Panc1 (cell line): ENCODE measurements around the gene KCNAB2.

ENCODE experiments used
- CTCF ChIP-seq: fragments of 450-650 bp; IDR thresholded peaks from 2 replicates; pipeline ENCODE4 v1.5.1; 2017; ENCODE audit warnings: mild to moderate bottlenecking
- POLR2AphosphoS5 ChIP-seq: IDR thresholded peaks from 2 replicates; pipeline ENCODE4 v1.6.1; 2012; ENCODE audit warnings: mild to moderate bottlenecking, low read depth, low read length, moderate library complexity

- TF ChIP-seq CTCF (no peak), POLR2AphosphoS5 (no peak)
Measured at GRCh38 chr1:6090996-6091822, 45.5 kb downstream of the KCNAB2 start.
